HG03025 (cell line): ENCODE data around the gene CEP72.
A peak's percentile ranks its signal among the peaks of the same experiment; 100 is the strongest.
"Not testable (repeated sequence)": the region's sequence is repeated elsewhere in the genome, so short reads cannot be mapped to it uniquely, and the experiment has no call there.

ENCODE experiments used
- ATAC-seq: cut with Tn5 transposase; IDR thresholded peaks from one replicate; pipeline ENCODE4 v1.9.1; 2021; ENCODE audit warnings: mild to moderate bottlenecking, moderate library complexity; ENCODE audit not compliant: unreplicated experiment, low FRiP score

Gene CEP72

DNA sequence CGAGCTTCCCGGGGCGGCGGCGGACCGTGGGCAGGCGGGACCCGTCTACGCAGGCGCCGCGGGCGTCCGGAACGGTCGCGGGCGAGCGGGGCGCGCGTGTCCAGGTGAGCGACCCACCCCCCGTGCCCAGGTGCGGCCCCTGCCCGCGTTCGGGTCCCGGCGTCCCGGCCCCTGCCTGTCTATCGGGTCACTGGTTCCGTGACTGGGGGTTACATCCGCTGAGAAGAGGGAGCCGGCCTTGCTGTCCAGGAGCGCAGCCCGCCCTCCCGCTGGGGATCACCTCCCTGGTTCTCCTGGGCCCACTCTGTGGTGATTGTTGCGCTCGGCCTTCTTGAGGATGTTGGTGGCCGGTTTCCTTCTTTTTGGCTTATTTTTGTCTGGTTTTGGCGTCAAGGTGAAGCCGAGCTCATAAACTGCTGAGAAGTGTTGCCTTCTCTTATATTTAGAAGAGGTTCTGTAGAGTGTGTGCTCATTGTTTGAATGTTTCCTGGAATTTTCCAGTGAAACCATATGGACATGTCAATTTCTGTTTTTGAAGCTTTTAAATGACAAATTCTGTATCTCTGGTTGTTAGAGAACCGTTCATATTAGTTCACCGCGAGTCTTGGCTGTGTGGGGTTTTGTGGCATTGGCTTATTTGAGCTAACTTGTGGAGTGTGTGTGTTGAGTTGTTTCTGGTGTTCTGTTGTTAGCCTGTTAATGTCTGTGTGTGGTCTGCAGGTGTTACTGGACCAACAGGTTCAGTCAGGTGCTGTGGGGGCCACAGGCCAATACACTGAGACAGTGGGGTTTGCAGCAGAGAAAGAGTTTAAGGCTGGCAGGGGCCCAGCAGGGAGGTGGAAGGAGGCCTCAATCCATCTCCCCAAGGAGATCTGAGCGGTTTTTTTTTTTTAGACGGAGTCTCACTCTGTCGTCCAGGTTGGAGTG, 621 bp downstream of the CEP72 start:
- peak; percentile 21 for ATAC-seq

DNA sequence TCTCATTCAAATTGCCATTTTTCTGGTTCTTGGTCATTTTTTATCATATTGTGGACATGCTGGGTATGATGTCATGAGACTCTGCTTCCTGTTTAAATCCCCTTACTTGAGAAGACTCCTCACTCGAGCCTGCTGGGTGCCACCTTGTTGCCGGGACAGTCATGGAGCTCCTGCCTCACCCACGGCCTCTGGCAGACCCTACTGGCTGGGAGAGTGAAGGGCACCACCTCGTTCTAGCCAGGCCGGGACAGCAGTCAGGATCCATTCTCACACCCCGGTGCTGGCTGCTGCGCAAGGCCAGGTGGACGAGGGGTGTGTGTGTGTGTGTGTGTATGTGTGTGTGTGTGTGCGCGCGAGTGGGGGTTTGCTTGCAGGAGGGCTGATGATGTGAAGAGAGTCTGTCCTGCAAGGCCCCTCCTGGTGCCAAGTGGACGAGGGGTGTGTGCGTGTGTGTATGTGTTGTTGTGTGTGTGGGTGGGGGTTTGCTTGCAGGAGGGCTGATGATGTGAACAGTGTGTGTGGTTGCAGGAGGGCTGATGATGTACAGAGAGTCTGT, 4.4 kb downstream of the CEP72 start:
- ATAC-seq, result no peak

DNA sequence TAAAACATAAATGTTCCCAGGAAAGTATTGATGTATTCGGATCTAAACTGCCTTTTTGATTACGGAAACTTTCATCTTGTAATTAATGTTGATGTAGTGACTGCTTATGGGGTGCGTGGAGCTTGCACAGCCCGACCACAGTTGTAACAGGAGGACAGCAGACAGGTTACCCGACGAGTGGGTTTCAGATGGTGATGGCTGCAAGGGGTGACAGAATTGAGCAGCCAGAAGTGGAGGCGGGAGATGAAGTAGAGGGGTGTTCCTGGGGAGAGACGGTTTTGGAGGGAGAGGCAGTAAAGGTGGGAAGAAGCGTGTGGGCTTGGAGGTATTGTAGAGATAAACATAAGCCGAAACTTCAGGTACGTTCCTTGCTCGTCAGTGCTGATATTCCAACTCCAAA, 5.8 kb downstream of the CEP72 start:
- no peak for ATAC-seq

DNA sequence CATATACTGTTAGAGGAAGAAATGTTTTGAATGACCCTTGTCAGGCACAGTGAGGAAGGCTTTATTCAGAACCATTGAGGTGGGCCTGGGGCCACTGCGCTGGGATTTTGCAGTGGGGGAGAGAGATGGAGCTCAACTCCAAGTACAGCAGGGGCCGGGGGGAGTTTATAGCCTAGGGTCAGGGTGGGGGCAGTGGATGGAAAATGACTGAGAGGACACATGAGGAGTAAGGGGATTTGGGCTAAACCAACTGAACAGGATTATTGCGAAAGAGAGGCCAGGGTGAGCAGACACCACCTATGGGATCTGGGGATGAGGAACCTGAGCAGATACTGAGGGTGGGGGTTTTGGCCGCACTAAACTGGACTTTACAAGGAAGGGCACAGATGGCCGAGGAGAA, 6.3 kb downstream of the CEP72 start:
- ATAC-seq, result no peak

DNA sequence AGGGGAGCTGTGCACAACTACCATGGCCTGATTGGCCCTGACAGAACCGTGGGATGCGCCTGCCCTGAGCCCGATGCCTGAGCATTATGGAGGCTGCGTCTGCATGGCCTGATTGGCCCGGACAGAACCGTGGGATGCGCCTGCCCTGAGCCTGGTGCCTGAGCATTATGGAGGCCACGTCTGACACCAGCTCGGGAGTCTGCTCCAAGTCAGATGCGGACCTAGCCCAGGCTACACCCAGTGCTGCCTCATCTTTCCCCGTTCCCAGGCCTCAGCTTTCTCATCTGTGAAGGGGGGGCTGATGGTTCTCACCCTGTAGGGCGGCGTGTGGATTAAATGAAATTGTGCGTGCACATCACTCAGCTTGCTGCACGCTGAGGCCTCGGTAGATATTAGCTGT, 7.3 kb downstream of the CEP72 start:
- ATAC-seq, result no peak

DNA sequence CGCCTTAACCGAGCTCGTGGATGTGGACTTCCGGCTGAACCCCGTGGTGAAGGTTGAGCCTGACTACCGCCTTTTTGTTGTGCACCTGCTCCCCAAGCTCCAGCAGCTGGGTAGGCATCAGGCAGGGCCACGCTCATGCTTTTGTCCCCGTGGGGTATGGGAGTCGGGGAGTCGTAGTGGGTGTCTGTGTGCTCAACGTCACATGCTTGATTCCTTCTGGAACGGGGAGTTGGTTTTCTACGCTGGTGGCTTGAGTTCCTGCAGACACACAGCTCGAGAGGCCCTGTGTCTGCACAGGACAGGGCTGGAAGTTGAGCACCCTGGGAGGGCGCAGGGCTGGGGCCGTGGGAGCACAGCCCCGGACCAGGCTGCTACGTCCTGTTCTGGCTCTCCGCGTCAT, 8.0 kb downstream of the CEP72 start:
- ATAC-seq, result no peak

DNA sequence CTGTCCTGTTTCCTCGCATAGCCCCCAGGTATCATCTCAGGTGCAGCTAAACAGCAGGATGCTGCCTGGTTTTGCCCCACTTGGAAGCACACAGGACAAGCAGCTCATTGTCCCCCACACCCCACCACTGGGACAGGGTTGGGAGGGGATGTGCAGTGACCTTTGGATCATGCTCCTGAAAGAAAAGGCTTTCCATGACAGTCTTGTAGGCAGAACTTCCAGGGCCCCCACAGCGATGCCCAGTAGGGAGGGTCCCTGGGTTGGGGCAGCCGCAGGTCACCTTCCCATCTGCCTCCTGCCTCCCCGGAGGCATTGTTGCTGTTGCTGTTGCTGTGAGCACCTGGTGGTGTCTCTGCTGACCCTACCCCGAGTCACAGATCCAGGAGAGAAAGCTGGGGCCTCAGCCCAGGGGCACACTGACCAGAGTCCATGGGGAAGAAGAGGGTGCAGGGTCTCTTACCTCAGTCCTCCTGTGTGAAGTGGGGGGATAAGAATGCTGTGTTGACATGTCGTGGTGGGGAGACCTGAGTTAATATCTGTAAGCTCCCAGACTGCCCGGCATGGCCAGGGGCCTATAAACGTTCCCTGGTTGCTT, 8.5 kb downstream of the CEP72 start:
- no peak for ATAC-seq

DNA sequence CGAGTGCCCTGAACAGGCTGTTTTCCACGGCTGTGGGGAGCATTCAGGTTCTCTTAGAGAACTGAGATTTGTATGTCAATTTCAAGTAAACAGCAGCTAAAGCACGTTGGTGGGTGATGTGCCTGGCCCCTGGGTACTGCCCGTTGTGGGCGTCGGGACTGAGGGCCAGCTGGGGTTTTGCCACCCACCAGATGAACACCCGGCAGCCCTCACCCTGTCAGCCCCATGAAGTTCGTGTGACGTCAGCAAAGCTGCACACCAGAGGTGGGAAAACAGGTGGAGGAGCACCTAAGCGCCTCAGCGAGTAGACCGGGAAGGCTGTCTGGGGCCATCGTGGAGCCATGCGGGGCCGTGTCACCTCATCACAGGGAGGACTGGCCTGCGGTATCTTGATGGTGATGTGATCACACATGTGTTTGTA, 9.2 kb downstream of the CEP72 start:
- no peak for ATAC-seq

DNA sequence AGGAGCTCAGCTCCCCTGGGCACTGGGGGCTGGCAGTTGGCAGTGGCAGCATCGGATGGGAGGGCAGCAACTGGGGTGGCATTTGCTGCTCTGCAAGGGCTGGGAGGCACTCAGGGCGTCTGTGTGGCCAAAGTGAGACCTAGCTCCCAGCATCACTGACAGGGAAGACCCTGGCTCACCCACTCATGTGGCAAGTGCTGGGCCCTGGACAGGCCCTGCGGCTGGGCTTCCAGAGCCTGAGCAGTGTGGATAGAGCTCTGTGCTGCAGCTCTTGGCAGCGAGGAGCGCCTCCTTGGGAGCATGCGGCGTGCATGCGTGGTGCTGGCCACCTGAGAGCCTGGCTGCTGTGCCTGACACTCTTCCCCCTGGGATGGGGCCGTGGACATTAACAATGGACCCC, 10.2 kb downstream of the CEP72 start:
- ATAC-seq, result no peak

DNA sequence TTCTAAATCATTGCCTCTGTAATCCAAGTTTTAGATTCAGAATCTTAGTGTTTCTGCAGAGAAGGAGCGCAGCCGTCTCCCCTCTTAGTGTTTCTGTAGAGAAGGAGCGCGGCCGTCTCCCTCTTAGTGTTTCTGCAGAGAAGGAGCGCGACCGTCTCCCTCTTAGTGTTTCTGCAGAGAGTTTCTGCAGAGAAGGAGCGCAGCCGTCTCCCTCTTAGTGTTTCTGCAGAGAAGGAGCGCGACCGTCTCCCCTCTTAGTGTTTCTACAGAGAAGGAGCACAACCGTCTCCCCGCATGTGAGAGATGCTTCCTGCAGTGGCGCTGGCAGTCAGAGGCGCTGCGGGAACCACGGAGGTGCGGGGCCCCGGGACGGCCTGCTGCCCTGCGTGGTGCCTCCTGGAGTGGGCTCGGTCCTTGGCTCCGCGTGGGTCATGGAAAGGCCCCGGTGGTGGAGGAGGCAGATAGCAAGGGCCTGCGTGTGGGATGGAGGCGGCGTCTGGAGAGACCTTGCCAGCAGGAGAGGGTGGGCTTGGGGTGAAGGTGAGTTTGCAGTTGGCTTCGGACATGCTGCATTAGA, 10.9 kb downstream of the CEP72 start:
- ATAC-seq, result no peak

DNA sequence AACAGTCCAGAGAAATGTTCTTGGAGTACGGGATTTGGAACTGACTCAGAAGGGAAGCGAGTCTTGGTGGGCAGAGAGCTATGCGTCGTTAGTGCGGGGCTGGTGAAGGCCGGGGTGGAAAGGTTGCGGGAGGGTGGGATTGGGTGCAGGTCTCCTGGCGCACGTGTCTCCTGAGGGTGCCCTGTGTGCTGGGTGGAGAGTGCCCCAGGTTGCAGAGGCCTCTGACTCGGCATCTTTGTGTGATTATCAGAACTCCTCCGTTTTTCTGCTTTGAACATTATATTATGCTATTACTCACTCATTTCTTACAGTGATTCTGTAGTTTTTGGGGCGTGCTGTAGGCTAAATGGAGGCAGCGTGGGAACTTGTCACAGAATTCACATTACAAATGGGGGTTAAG, 11.4 kb downstream of the CEP72 start:
- ATAC-seq, result no peak

DNA sequence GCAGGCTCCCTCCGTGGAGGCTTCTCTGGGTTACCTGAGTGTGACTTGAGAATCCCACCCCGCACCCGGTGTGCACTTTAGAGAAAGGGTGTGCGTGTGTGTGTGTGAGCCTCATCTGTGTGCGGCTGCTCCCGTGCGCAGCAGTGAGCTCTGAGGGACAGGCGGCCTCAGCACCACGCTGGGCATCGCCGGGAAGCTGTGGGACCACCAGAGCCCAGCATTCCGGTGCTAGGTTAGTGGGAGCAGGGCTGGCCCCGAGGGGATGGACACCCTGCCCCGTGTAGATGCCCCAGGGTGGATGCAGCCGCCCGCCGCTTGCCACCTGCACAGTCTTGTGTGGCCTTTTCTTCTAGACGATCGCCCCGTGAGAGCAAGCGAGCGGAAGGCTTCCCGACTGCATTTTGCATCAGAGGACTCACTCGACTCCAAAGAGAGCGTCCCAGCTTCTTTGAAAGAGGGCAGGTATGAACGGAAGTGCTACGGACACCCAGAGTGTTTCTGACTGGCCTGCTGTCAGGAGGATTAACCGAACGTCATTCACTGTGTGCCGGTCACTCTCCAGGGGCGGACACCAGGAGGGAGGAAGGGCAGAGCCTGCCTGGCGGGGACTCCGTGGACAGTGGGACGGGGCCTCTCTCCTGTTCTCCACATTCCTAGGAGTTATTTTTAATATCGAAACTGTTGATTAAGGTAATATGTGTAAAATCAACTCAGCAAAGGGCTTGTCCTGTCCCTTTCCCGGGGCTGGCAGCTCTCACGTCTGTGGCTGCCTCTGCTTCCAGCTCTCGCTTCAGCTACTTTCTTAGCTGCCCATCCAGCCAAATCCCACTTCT, 12.2 kb downstream of the CEP72 start:
- no peak for ATAC-seq

DNA sequence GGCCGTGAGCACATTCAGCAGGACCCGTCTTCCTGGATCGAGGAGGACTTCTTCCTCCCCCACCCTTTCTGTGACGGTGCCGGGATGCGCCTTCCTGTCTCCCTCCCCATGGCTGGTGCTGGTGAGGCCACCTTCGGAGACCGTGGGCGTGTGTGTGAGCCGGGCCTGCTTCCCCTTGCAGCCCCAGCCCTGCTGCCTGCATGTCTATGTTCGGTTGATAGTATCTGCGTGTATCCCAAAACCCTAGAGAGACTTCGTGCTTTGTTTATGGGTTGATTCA, 12.8 kb downstream of the CEP72 start:
- ATAC-seq, result no peak

DNA sequence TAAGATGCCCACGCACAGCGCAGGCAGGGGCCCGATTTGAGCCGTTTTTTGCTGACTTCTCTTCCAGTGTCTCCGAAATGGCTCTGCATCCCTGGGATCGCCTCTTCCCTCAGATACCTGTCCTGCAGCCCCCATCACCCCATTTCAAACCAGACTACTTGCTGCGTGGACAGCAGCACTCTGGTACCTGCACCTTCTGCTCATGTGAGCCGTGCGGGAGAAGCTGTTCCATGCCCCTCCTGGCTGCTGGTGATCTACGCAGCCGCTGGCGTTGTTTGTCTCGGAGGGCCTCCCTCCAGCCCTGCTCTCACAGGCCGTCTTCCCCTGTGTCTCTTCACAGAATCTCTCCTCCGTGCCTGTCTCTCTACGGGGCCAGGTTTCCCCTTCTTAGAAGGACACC, 13.4 kb downstream of the CEP72 start:
- ATAC-seq, result no peak

DNA sequence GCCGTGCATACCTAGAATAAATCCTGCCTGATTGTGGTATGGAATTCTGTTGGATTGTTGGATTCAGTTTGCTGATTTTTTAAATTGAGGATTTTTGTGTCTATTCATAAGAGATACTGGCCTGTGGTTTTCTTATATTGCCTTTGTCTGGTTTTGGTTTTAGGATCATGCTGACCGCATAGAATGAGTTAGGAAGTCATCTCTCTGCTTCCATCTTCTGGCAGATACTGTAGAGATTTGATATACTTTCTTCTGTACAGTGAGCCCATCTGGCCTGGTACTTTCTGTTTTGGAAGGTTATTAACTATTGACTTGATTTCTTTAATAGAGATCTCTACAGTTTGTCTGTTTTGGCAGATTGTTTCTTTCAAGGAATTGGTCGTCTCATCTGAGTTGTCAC, 14.7 kb downstream of the CEP72 start:
- no peak for ATAC-seq

DNA sequence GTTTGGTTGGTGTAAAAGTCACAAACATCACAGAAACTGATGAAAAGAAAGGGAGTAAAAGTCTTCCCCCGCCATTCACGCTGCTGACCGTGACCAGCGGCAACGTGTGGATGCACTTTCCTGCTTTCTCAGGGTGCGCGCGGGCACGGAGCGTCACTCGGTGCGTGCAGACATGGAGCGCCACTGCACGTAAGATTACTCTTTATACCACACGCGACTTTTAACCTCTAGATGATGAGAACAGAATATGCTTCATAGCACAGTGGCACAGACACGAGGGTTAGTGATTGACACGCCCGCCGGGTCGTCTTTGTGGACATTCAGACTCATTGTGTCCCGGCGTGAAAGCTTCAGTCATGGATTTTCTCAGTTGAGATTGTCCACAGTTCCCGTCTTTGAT, 15.7 kb downstream of the CEP72 start:
- ATAC-seq, result no peak

DNA sequence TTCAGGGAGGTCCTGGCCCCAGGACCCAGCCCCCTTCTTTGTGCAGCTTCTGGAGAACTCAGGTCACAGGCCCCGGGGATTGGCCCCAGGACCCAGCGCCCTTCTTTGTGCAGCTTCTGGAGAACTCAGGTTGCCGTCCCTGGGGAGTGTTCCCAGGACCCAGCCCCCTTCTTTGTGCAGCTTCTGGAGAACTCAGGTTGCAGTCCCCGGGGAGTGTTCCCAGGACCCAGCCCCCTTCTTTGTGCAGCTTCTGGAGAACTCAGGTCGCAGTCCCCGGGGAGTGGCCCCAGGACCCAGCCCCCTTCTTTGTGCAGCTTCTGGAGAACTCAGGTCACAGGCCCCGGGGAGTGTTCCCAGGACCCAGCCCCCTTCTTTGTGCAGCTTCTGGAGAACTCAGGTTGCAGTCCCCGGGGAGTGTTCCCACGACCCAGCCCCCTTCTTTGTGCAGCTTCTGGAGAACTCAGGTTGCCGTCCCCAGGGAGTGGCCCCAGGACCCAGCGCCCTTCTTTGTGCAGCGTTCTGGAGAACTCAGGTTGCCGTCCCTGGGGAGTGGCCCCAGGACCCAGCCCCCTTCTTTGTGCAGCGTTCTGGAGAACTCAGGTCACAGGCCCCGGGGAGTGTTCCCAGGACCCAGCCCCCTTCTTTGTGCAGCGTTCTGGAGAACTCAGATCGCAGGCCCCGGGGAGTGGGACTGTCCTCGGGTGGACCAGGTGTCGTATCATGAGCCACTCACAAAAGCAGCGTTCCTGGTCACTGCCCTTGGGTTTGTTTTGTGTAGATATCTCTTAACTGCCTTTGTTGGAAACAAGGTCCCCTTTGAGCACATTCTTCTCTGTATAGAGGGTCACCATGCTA, 16.4 kb downstream of the CEP72 start:
- not testable (repeated sequence) for ATAC-seq

DNA sequence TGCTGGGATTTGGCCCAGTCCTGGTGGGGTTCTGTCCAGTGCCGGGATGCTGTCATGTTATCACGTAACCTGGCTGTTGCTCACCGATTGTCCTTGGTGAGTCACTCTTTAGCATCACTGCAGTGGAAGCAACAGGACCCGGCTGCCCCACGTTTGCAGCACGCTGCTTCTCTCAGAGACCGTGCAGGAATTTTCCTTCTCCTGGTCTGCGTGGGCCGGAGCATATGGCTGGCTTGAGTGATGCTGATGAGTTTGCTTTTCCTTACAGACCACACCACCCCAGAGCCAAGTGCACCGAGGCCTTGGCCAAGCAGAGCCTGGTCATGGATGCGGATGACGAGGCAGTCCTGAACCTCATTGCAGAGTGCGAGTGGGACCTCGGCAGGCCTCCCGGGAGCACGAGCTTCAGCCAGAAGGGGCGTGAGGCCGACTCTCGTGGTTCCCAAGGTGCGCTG, 21.4 kb downstream of the CEP72 start:
- ATAC-seq, result no peak

DNA sequence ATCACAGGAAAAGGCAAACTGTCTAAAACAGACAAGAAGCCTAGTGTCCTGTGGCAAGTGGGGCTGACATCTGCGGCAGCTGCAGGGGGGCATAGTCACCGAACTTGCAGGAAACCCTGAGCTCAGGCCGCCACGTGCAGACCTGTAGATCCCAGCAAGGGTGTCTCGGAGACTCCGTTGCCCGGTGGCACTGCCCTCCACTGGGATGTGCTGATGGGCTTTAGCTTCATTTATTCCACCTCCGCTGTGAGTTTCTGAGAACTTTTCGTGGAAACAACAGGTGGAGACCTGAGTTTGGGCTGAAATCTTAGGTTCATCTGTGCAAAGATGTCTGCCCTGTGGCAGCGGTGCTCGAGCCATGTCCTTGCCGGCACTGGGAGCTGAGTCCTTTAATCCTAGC, 22.1 kb downstream of the CEP72 start:
- no peak for ATAC-seq
